Kidney glomerular epithelial cell (primary cell): ENCODE results near the gene C14orf132.

Source experiments
- DNase-seq: peaks from one replicate; lab custom pipeline; 2025; lab: John Stamatoyannopoulos, UW

C14orf132 gene

GRCh38 chr14:96039633-96040311, 610 bp downstream of the C14orf132 start:
- DNase-seq: no peak

GRCh38 chr14:96040828-96041371, 1.7 kb downstream of the C14orf132 start:
- no peak for DNase-seq

GRCh38 chr14:96042248-96042930, 3.2 kb downstream of the C14orf132 start:
- no peak for DNase-seq

- DNase-seq: no peak
Measured at GRCh38 chr14:96046630-96047029, 7.5 kb downstream of the C14orf132 start.

- DNase-seq: no peak
Measured at GRCh38 chr14:96047101-96047500, 7.9 kb downstream of the C14orf132 start.

- DNase-seq: no peak
Measured at GRCh38 chr14:96049932-96050331, 10.8 kb downstream of the C14orf132 start.

GRCh38 chr14:96050482-96050881, 11.3 kb downstream of the C14orf132 start:
- DNase-seq: no peak

- no peak for DNase-seq
Measured at GRCh38 chr14:96051231-96051630, 12.1 kb downstream of the C14orf132 start.

- no peak for DNase-seq
Measured at GRCh38 chr14:96051642-96052540, 12.7 kb downstream of the C14orf132 start.

- no peak for DNase-seq
Measured at GRCh38 chr14:96052541-96053247, 13.5 kb downstream of the C14orf132 start.

GRCh38 chr14:96053248-96053599, 14.1 kb downstream of the C14orf132 start:
- DNase-seq: no peak

- DNase-seq: no peak
Measured at GRCh38 chr14:96053600-96054381, 14.6 kb downstream of the C14orf132 start.

GRCh38 chr14:96054661-96055060, 15.5 kb downstream of the C14orf132 start:
- DNase-seq: no peak

- DNase-seq: no peak
Measured at GRCh38 chr14:96055065-96055752, 16.0 kb downstream of the C14orf132 start.

- DNase-seq: no peak
Measured at GRCh38 chr14:96055753-96056508, 16.8 kb downstream of the C14orf132 start.

- DNase-seq: no peak
Measured at GRCh38 chr14:96056509-96057422, 17.6 kb downstream of the C14orf132 start.

- no peak for DNase-seq
Measured at GRCh38 chr14:96057738-96058137, 18.6 kb downstream of the C14orf132 start.

- DNase-seq: no peak
Measured at GRCh38 chr14:96058576-96059200, 19.5 kb downstream of the C14orf132 start.
